GM21390 (cell line): ENCODE data around the gene PXMP4.
"Not testable (repeated sequence)": the region's sequence is repeated elsewhere in the genome, so short reads cannot be mapped to it uniquely, and the experiment has no call there.

ENCODE experiments used
- ATAC-seq: cut with Tn5 transposase; IDR thresholded peaks from one replicate; pipeline ENCODE4 v1.9.1; 2021; ENCODE audit not compliant: unreplicated experiment

Gene PXMP4

GRCh38 chr20:33704197-33704924 lies 15.7 kb downstream of the PXMP4 start:
- ATAC-seq: no peak

DNA sequence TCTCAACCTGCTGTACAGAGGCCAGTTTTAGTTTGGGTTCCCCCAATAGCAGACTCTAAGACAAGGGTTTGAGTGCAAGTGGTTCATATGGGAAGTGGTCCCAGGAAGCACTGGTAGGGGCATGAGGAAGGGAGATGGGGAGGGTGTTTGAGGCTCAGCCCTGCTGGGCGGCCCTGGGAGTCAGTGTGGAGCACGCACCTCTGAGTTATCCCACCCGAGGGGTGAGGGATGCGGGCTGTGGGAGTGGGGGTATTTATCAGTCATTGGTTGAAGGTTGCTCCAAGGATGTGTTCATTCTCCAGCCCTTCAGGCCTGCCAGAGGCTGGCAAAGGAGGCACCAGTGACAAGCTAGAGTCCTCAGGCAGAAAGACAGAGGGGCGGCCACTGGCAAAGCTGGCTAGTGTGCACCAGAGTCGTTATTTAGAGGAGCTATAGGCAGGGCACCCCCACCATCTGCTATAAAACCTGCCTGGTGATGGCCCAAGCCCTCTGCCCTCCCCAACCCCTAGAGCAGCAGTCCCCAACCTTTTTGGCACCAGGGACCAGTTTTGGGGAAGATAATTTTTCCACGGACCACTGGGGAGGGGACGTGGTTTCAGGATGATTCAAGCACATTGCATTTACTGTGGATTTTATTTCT lies 16.5 kb downstream of the PXMP4 start:
- ATAC-seq: no peak

DNA sequence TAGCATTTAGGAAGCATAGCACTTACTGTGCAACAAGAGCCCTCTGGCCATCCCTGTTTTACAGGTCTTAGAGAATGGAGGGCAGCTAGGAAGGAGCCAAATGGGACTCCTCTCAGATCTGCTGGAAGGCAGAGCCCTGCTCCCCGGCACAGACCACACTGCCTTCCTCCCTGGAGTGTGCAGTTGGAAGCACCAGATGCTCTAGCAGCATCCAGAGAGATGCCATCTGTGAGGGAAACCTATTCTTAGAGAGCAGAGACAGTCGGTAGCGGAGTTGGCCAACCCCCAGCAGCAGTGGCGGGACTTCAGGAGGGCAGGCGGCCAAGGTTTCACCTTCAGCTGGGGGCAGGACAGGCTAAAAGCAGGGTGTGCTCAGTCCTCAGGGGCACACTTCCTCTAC lies 17.2 kb downstream of the PXMP4 start:
- no peak for ATAC-seq

DNA sequence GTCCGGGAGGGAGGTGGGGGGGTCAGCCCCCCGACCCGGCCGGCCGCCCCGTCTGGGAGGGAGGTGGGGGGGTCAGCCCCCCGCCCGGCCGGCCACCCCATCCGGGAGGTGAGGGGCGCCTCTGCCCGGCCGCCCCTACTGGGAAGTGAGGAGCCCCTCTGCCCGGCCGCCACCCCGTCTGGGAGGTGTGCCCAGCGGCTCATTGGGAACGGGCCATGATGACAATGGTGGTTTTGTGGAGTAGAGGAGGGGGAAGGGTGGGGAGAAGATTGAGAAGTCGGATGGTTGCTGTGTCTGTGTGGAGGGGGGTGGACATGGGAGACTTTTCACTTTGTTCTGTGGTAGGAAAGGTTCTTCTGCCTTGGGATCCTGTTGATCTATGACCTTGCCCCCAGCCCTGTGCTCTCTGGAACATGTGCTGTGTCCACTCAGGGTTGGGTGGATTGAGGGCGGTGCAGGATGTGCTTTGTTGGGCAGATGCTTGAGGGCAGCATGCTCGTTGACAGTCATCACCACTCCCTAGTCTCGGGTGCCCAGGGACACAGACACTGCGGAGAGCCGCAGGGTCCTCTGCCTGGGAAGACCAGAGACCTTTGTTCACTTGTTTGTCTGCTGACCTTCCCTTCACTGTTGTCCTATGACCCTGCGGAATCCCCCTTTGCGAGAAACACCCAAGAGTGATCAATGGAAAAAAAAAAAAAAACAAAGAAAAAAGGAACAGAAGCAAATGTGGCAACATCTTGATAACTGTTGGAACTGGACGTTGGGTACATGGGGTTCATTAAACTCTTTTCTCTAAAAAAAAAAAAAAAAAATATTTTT lies 18.3 kb downstream of the PXMP4 start:
- no peak for ATAC-seq

GRCh38 chr20:33700696-33701441 lies 19.2 kb downstream of the PXMP4 start:
- ATAC-seq: not testable (repeated sequence)

GRCh38 chr20:33698966-33699365 lies 21.1 kb downstream of the PXMP4 start:
- not testable (repeated sequence) for ATAC-seq

DNA sequence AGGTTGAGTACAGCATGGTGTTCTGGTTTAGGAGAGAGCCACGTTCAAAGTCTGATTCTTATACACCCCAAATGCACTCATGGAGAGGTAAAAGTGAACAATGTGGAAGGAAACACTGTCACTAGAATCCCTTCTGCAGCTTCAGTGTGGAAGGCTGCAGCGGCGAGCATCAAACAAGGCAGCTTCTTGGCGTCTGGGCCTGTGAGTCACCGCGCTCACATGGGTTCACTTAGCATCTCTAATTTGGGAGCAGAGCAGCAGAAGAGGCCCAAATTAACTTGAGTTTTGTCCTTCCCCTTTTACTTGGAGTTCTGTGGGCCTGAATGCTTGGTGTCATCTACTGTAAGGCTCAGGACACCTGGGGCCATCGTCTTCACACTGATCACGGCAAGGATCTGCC lies 23.0 kb downstream of the PXMP4 start:
- ATAC-seq: no peak

GRCh38 chr20:33696448-33696847 lies 23.7 kb downstream of the PXMP4 start:
- ATAC-seq: no peak

- no peak for ATAC-seq
Measured at GRCh38 chr20:33694639-33695012, 25.5 kb downstream of the PXMP4 start.

- no peak for ATAC-seq
Measured at GRCh38 chr20:33693741-33694638, 26.1 kb downstream of the PXMP4 start.

GRCh38 chr20:33693289-33693688 lies 26.8 kb downstream of the PXMP4 start:
- ATAC-seq: no peak

- ATAC-seq: no peak
Measured at GRCh38 chr20:33689973-33690372, 30.1 kb downstream of the PXMP4 start.

DNA sequence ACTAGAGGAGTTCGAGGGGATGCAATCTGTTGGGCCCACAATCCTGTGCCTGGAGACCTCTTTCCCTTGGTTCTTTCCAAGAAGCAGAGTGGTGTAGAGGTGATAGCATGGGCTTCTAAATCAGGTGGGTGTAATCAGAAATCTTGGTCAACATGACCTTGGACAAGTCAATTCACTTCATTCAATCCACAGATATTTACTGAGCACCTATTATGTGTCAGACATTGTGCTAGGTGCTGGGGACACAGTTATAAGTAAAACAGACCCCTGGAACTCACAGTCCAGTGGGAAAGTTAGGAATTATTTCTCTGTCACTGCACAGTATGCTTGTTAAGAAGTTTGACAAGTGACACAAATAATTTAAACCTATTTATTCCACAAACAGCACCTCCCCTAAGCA lies 30.6 kb downstream of the PXMP4 start:
- no peak for ATAC-seq

GRCh38 chr20:33688938-33689424 lies 31.1 kb downstream of the PXMP4 start:
- no peak for ATAC-seq

DNA sequence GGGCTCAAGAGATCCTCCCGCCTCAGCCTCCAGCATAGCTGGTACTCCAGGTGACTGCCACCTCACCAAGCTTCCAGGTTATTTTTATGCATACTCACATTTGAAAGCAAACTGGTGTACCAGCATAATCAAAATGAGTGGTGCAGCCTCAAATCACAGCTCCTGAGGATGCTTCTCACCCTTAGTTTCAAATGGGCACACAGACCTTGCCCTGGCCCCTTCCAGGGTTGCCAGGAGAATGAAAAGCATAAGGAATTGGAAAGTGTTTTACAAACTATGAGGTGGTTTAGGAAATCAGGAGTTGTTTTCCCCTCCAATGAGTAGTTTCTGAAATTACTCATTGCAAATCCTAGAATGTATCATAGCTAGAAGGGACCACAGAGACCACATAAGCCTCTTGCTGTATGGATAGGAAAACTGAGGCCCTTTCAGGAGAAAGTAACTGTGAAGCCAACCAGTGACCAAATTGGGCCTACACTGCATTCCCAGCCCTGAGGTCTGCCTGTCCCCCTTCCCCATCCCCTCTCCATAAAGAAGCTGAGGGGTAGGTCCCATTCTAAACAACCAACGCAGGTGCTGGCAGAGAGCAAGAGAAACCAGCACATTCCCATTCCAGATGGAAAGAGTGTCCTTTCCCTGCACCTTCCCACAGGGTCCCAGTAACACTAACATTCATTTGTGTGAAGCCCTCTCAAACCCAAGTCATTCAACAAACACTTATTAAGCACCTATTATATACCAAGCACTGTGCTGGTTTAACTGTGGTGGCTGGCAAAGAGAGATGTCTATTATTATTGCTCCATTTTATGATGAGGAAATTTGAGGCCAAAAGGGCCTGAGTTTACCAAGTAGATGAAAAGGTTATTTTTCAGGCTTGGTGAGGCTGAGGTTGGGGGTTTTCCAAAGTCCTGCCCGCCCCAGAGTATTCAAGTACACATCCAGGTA lies 31.8 kb downstream of the PXMP4 start:
- no peak for ATAC-seq

- no peak for ATAC-seq
Measured at GRCh38 chr20:33687370-33687915, 32.7 kb downstream of the PXMP4 start.

- no peak for ATAC-seq
Measured at GRCh38 chr20:33686984-33687366, 33.1 kb downstream of the PXMP4 start.

- peak; percentile 75 for ATAC-seq
Measured at GRCh38 chr20:33686100-33686983, 33.8 kb downstream of the PXMP4 start, which contains the start of gene E2F1. Gene E2F1 (minus strand): TSS chr20:33686385. CDS start chr20:33686264, 121 bp downstream.
